ENCODE data around the gene BTBD17.

Gene BTBD17

DNA sequence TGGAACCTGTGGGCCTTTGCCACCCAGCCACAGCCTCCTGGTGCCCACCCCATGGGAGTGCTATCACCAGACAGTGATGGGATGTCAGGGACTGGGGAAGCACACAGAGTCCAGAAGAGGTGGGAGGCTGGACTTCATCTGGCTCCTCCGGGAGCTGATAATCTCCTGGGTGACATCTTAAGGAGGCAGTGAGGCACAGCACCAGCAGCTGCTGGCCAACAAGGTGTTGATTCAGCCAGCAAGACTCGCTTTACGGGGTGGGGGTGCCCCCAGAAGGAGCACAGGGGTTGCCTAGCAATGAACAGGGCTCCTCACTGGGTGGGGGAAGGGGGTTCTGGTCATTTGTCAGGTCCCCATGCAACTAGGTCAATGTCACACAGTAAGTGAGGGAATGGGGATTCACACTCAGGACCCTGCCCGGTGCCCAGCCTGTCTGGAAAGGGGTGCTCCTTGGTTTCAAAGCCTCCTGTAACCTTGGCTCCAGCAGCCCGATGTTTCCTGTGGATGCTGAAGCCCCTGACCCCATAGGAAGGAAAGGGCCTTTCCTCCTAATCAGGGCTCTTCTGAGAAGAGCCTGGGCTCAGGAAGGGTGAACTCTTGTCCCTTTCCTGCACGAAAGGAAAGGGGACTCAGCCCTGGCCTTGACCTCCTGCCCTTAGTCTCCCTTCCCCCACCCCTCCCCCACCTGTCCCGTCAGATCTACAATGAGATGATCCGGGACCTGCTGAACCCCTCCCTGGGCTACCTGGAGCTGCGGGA lies 18.0 kb downstream of the BTBD17 start:
- Histone ChIP-seq H3K4me1 (ENCODE audit: insufficient read depth, low read length) (no peaks in the 10 kb centered on the region), H3K4me3 (ENCODE audit: low read length) (no peak overlapping the region), H3K36me3 (ENCODE audit: insufficient read depth, low read length) (no peaks in the 10 kb centered on the region), H3K27me3 (ENCODE audit: insufficient read depth, low read length) (peaks cover 7% of the 10 kb centered on the region), H3K9me3 (ENCODE audit: insufficient read depth, low read depth, low read length) (no peaks in the 10 kb centered on the region), H3K27ac (ENCODE audit: low read depth, low read length) (no peak overlapping the region), H3K9ac (ENCODE audit: low read depth, low read length) (no peak overlapping the region)
- 82% methylated on average over 9 of the region's 9 CpGs for WGBS

DNA sequence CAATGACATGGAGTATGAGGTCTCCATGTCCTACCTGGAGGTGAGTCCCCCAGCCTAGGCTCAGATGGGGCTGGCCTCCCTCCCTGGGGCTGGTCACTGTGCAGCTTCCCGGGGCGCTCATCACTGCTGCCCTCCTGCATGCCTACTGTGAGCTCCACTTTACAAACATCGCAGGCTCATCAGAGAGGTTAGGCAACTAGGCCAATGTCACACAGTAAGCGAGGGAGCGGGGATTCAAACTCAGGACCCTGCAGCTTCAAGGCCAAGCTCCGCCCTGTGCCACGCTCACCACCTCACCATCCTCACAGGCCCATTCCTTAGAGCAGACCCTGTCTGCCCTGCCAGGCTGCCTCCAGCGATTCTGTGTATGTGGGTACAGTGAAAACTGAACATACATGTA lies 18.5 kb downstream of the BTBD17 start:
- Histone ChIP-seq H3K4me1 (ENCODE audit: insufficient read depth, low read length) (no peaks in the 10 kb centered on the region), H3K9me3 (ENCODE audit: insufficient read depth, low read depth, low read length) (no peaks in the 10 kb centered on the region), H3K36me3 (ENCODE audit: insufficient read depth, low read length) (no peaks in the 10 kb centered on the region), H3K27me3 (ENCODE audit: insufficient read depth, low read length) (peaks cover 4% of the 10 kb centered on the region), H3K4me3 (ENCODE audit: low read length) (no peak overlapping the region), H3K9ac (ENCODE audit: low read depth, low read length) (no peak overlapping the region), H3K27ac (ENCODE audit: low read depth, low read length) (no peak overlapping the region)
- WGBS: 87% methylated on average over 8 of the region's 8 CpGs

DNA sequence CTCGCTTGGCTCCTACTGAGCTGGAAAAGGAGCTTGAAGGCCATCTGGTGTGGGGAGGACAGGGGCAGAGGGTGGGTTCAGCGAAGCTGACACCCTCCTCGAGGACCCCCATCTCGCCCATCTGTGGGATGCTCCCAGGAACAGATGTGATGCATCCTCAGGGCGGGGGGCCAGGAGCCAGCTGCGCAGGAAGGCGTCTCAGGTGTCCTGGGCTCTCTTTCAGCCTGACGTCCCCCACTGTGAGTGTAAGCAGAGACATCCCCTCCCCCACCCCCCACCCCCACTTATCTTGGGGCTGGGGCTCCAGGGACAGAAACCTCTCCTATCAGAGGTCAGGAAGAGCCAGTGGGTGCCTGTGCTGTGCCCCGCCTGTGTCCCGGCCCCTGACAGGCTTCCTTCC lies 19.4 kb downstream of the BTBD17 start:
- H3K9me3 ChIP-seq (ENCODE audit: insufficient read depth, low read depth, low read length): no peaks in the 10 kb centered on the region
- H3K9ac ChIP-seq (ENCODE audit: low read depth, low read length): no peak overlapping the region
- 83% methylated on average over 10 of the region's 10 CpGs for WGBS
- H3K27ac ChIP-seq (ENCODE audit: low read depth, low read length): no peak overlapping the region
- no peaks in the 10 kb centered on the region for H3K36me3 ChIP-seq (ENCODE audit: insufficient read depth, low read length)
- no peak overlapping the region for H3K4me3 ChIP-seq (ENCODE audit: low read length)
- no peaks in the 10 kb centered on the region for H3K4me1 ChIP-seq (ENCODE audit: insufficient read depth, low read length)
- H3K27me3 ChIP-seq (ENCODE audit: insufficient read depth, low read length): peaks cover 2% of the 10 kb centered on the region; the same call in 1 of the 2 replicates

DNA sequence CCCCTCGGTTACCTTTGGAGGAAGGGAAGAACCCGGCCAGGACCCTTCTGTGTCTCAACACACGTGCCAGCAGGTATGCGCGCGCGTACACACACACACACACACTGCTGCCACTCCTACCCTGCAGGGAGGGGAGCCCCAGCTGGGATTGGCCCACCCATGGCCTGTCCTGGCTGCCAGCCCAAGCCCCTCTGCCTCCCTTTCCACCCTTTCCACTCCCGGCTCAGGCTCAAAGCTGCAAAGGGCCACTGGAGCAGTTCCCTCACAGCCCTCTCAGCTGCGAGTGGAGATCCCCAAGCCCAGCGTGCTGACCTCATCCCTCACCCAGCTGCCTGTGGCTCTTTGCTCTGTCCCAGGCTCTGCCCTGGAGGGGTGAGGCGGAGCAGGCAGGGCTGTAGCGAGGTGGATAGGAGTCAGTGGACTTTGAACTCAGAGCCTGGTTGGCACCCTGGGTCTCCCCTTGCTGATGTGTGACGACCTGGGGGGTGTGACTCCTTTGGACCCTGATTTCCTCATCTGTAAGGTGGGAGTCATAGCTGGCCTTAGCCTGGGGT lies 21.1 kb downstream of the BTBD17 start:
- H3K27me3 ChIP-seq (ENCODE audit: insufficient read depth, low read length): peaks cover 2% of the 10 kb centered on the region; the same call in 1 of the 2 replicates
- no peak overlapping the region for H3K9ac ChIP-seq (ENCODE audit: low read depth, low read length)
- WGBS: 63% methylated on average over 13 of the region's 13 CpGs
- H3K4me1 ChIP-seq (ENCODE audit: insufficient read depth, low read length): no peaks in the 10 kb centered on the region
- no peaks in the 10 kb centered on the region for H3K9me3 ChIP-seq (ENCODE audit: insufficient read depth, low read depth, low read length)
- H3K27ac ChIP-seq (ENCODE audit: low read depth, low read length): no peak overlapping the region
- no peaks in the 10 kb centered on the region for H3K36me3 ChIP-seq (ENCODE audit: insufficient read depth, low read length)
- H3K4me3 ChIP-seq (ENCODE audit: low read length): no peak overlapping the region

DNA sequence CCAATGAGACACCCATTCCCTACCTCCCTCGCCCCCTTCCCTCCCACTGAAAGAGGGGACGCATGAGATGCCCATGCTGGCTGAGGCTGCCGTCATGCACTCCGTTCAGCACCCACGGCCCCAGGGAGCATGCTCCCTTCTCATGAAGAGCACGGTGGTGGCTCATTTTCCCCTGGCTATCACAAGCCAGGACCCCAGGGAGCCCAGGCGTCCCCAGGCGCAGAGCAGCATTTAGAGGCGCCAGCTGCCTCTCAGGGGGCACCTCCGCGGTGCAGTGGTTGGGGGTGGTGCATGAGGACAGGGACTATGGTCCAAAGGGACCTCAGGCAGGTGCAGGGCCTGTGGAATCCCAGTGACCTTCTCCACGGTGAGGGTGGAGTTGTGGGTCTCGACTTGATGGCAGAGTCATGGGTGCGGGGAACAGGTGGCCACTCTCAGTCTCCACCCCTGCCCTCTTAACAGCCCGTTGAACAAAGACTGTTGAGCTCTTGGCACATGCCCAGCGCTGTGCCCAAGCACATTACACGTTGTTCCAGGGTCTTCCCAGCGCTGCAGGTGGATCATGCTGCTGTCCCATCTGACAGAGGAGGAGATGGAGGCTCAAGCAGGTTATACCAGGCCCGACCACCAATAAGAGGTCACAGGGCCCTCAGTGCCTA lies 22.0 kb downstream of the BTBD17 start:
- H3K27me3 ChIP-seq (ENCODE audit: insufficient read depth, low read length): no peaks in the 10 kb centered on the region; the same call in 1 of the 2 replicates
- no peak overlapping the region for H3K4me3 ChIP-seq (ENCODE audit: low read length)
- H3K4me1 ChIP-seq (ENCODE audit: insufficient read depth, low read length): no peaks in the 10 kb centered on the region
- H3K27ac ChIP-seq (ENCODE audit: low read depth, low read length): no peak overlapping the region
- no peaks in the 10 kb centered on the region for H3K9me3 ChIP-seq (ENCODE audit: insufficient read depth, low read depth, low read length)
- H3K9ac ChIP-seq (ENCODE audit: low read depth, low read length): no peak overlapping the region
- H3K36me3 ChIP-seq (ENCODE audit: insufficient read depth, low read length): no peaks in the 10 kb centered on the region
- 90% methylated on average over 19 of the region's 19 CpGs for WGBS

DNA sequence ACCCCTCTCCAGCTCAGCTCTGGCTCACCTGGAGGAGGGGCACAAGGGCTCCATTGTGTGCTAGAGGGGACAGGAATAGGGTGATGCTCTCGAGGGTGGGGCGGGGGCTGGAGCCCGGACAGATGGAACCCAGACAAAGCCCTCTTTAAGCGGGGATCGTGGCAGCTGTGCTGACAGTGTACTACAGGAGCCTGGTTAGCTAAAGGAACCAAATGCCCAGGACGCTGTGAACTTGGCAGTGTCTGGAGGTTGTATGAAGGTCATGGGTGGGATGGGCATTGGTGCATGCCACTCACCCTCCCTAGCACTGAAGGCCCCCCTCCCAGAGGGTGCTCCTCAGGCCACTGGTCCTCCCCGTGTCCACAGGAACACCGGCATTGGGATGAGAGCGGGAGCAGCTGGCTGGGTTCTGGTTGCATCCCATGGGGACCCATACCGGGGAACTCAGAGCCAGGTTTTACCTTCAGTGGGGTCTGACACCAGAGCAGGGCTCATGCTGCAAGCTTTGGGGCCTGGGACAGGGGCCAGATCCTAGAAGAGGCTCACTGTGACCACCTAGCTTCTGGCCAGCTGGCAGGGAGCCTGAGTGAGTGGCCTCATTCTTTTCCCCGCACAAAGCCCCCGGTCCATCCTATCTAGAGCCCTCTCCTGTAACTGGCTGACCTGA lies 23.7 kb downstream of the BTBD17 start:
- H3K27me3 ChIP-seq (ENCODE audit: insufficient read depth, low read length): no peaks in the 10 kb centered on the region; the same call in 1 of the 2 replicates
- no peaks in the 10 kb centered on the region for H3K4me1 ChIP-seq (ENCODE audit: insufficient read depth, low read length)
- 88% methylated on average over 12 of the region's 12 CpGs for WGBS
- H3K27ac ChIP-seq (ENCODE audit: low read depth, low read length): no peak overlapping the region
- no peaks in the 10 kb centered on the region for H3K36me3 ChIP-seq (ENCODE audit: insufficient read depth, low read length)
- H3K9me3 ChIP-seq (ENCODE audit: insufficient read depth, low read depth, low read length): 0 out of 2 replicates have a peak, but pooled peaks cover 7% of the 10 kb centered on the region
- no peak overlapping the region for H3K9ac ChIP-seq (ENCODE audit: low read depth, low read length)
- H3K4me3 ChIP-seq (ENCODE audit: low read length): no peak overlapping the region

DNA sequence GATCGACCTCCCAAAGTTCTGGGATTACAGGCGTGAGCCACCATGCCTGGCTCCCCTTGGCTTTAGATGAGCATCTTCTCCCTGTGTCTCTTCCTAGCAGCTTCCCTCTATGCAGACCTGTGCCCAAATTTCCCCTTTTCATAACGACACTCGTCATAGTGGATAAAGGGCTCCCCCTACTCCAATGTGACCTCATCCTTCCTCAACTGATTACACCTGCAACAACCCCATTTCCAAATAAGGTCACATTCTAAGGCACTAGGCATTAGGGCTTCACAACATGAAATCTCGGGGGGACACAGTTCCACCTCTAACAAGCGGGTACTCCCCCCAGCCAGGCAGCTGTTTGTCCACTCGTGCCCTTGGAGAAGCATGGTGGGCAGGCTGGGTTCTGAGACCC lies 25.4 kb downstream of the BTBD17 start:
- H3K9ac ChIP-seq (ENCODE audit: low read depth, low read length): no peak overlapping the region
- H3K4me3 ChIP-seq (ENCODE audit: low read length): no peak overlapping the region
- H3K4me1 ChIP-seq (ENCODE audit: insufficient read depth, low read length): peaks cover 4% of the 10 kb centered on the region; the same call in 1 of the 2 replicates
- H3K36me3 ChIP-seq (ENCODE audit: insufficient read depth, low read length): no peaks in the 10 kb centered on the region
- H3K27me3 ChIP-seq (ENCODE audit: insufficient read depth, low read length): no peaks in the 10 kb centered on the region; the same call in 1 of the 2 replicates
- H3K27ac ChIP-seq (ENCODE audit: low read depth, low read length): no peak overlapping the region
- WGBS: 91% methylated on average over 7 of the region's 7 CpGs
- 0 out of 2 replicates have a peak, but pooled peaks cover 7% of the 10 kb centered on the region for H3K9me3 ChIP-seq (ENCODE audit: insufficient read depth, low read depth, low read length)

DNA sequence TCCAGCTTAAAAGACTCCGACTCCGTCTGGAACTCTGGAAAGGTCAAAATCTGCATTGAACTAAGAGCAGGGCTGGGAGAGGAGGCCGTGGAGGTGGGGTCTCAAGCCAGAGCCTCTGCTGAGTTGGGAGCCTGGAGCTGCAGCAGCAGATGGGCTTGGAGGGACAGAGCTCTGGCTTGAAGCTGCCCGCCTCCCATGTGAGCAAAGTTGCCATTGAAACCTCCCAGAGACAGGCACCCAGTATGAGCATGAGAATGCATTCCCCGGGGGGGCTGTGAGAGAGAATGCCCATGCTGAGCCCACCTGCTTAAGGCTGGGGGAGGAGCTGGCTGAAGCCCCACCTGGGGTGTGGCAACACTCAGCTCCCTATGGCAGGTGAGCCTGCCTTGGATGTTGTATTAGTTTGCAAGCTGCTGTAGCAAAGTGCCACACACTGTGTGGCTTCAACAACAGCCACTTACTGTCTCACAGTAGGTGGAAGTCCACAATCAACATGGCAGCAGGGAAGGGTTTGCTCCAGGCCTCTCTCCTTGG lies 26.1 kb downstream of the BTBD17 start:
- 0 out of 2 replicates have a peak, but pooled peaks cover 7% of the 10 kb centered on the region for H3K9me3 ChIP-seq (ENCODE audit: insufficient read depth, low read depth, low read length)
- H3K36me3 ChIP-seq (ENCODE audit: insufficient read depth, low read length): no peaks in the 10 kb centered on the region
- WGBS: 56% methylated on average over 5 of the region's 5 CpGs
- H3K27ac ChIP-seq (ENCODE audit: low read depth, low read length): no peak overlapping the region
- H3K9ac ChIP-seq (ENCODE audit: low read depth, low read length): no peak overlapping the region
- H3K4me1 ChIP-seq (ENCODE audit: insufficient read depth, low read length): peaks cover 4% of the 10 kb centered on the region; the same call in 1 of the 2 replicates
- no peaks in the 10 kb centered on the region; the same call in 1 of the 2 replicates for H3K27me3 ChIP-seq (ENCODE audit: insufficient read depth, low read length)
- no peak overlapping the region for H3K4me3 ChIP-seq (ENCODE audit: low read length)

DNA sequence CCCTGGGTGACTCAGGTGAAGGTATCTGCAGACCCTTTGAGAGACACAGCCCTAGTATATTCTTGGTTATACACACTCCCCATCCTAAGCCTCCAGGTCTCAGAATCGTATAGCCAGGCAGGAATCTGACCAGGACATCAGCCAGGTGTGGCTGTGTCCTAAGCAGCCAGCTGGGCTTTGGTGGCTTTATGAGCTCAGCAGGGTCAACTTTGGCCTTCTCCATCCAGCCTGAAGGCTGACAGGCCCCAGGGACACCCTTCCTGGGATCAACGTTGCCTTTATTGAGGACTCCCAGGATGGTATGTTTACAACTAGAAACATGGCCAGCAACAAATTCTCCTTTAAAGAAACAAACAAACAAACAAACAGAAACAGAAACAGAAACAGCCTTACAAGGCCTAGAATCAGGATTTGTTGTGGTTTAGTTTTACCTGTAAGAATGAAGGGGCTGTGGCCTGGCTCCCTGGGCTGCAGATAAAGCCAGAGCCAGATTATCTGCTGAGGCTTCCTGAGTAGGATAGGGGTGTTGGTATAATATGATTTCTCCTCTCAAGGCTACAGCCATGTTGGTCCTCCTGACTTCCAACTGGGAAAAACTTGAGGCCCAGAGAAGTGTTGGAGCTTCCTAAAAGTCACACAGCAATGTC lies 27.2 kb downstream of the BTBD17 start:
- no peak overlapping the region for H3K4me3 ChIP-seq (ENCODE audit: low read length)
- H3K4me1 ChIP-seq (ENCODE audit: insufficient read depth, low read length): peaks cover 4% of the 10 kb centered on the region; the same call in 1 of the 2 replicates
- H3K9ac ChIP-seq (ENCODE audit: low read depth, low read length): no peak overlapping the region
- WGBS: 78% methylated on average over 2 of the region's 2 CpGs
- H3K36me3 ChIP-seq (ENCODE audit: insufficient read depth, low read length): no peaks in the 10 kb centered on the region
- H3K27ac ChIP-seq (ENCODE audit: low read depth, low read length): no peak overlapping the region
- H3K27me3 ChIP-seq (ENCODE audit: insufficient read depth, low read length): no peaks in the 10 kb centered on the region; the same call in 1 of the 2 replicates
- 0 out of 2 replicates have a peak, but pooled peaks cover 7% of the 10 kb centered on the region for H3K9me3 ChIP-seq (ENCODE audit: insufficient read depth, low read depth, low read length)

DNA sequence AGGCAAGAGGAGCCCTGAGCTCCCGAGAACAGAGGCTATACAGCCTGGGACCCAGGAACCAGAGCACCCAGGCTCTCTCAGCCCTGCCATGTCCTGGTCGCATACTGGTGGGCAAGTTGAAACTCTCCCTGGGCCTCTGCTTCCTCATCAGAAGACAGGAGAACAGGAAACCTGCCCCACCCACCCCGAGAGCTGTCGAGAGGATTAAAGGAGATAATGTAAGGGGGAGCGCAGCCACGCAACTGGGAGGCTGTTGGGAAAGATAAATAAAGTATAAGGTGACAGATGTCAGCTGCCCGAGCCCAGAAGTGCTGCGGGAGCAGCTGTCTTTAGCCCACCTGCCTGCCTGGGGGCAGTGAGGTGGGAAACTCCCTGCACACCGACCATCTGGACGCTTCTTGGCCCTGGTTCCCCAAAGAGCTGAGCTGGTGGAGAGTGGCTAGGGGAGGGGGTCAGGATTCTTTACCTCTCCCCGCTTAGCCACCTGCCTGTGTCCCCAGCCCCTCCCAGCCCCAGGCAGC lies 28.8 kb downstream of the BTBD17 start:
- 0 out of 2 replicates have a peak, but pooled peaks cover 7% of the 10 kb centered on the region for H3K9me3 ChIP-seq (ENCODE audit: insufficient read depth, low read depth, low read length)
- WGBS: 70% methylated on average over 9 of the region's 11 CpGs
- H3K9ac ChIP-seq (ENCODE audit: low read depth, low read length): no peak overlapping the region
- H3K4me1 ChIP-seq (ENCODE audit: insufficient read depth, low read length): peaks cover 4% of the 10 kb centered on the region
- no peak overlapping the region for H3K4me3 ChIP-seq (ENCODE audit: low read length)
- no peaks in the 10 kb centered on the region for H3K36me3 ChIP-seq (ENCODE audit: insufficient read depth, low read length)
- H3K27ac ChIP-seq (ENCODE audit: low read depth, low read length): no peak overlapping the region
- H3K27me3 ChIP-seq (ENCODE audit: insufficient read depth, low read length): no peaks in the 10 kb centered on the region; the same call in 1 of the 2 replicates

Measured in HUES64 (cell line).